Measurements from ENCODE around the gene POLR2A. TPM values are rescaled to one million over a fixed set of nuclear protein-coding genes. Genes with fewer than 3 reads are reported as not detected.
A peak's percentile ranks its signal among the peaks of the same experiment; 100 is the strongest.

POLR2A gene
- polyA plus RNA-seq, 3 donors: 12.1 to 27.9 (median 25.4) TPM

- Histone ChIP-seq H4K20me1 (ENCODE audit: insufficient read depth, low read length) (no peaks in the 10 kb centered on the region), H3K27me3 (ENCODE audit: control insufficient read depth in 2 of 2, insufficient read depth in 2 of 2, low read length in 2 of 2) (no peaks in the 10 kb centered on the region), H3K27ac (ENCODE audit: low read depth in 1 of 2, low read length in 2 of 2) (no peak overlapping the region), H3K4me2 (replicated peaks; ENCODE audit: extremely low read depth, low read length, poor library complexity, severe bottlenecking) (no peak overlapping the region), H3K36me3 (replicated peaks in 1 of 2; ENCODE audit: control insufficient read depth in 1 of 2, insufficient read depth in 2 of 2, low read length in 2 of 2) (no peaks in the 10 kb centered on the region), H3K9me3 (replicated peaks in 1 of 2; ENCODE audit: control insufficient read depth in 1 of 2, insufficient read depth in 1 of 2, low read length in 2 of 2) (no peaks in the 10 kb centered on the region), H3K79me2 (ENCODE audit: insufficient read depth, low read length) (peaks cover 15% of the 10 kb centered on the region), H3K4me1 (ENCODE audit: control insufficient read depth in 1 of 2, insufficient read depth in 2 of 2, low read length in 2 of 2) (peaks cover 14 to 16% of the 10 kb centered on the region in 2 donors), H2AFZ (ENCODE audit: insufficient read depth, low read depth, low read length, poor library complexity, severe bottlenecking) (no peak overlapping the region), H3K9ac (ENCODE audit: insufficient read depth, low read length, poor library complexity, severe bottlenecking) (no peak overlapping the region), H3K4me3 (replicated peaks in 1 of 3; ENCODE audit: low read depth in 2 of 3, low read length in 3 of 3) (no peak overlapping the region)
- intact Hi-C loops (cut with micrococcal nuclease): no loop called here
- Mint-ChIP-seq H3K27me3 (ENCODE audit: low read depth in 3 of 3) (peaks cover 5 to 13% (median 11%) of the 10 kb centered on the region in 3 donors), H3K4me3 (no peak overlapping the region), H3K4me1 (peaks cover 18% of the 10 kb centered on the region), H3K36me3 (peaks cover 0 to under 1% of the 10 kb centered on the region in 2 donors), H3K9me3 (no peaks in the 10 kb centered on the region), H3K27ac (no peak overlapping the region)
- WGBS (ENCODE audit: insufficient coverage): 100% methylated on average over 2 of the region's 6 CpGs
- DNase-seq: no peak
- TF ChIP-seq CTCF (IDR thresholded peaks at IDR 0.05): no peak
These were observed 60.7 kb downstream of the POLR2A start for GRCh38 chr17:7544911-7545310.

DNA sequence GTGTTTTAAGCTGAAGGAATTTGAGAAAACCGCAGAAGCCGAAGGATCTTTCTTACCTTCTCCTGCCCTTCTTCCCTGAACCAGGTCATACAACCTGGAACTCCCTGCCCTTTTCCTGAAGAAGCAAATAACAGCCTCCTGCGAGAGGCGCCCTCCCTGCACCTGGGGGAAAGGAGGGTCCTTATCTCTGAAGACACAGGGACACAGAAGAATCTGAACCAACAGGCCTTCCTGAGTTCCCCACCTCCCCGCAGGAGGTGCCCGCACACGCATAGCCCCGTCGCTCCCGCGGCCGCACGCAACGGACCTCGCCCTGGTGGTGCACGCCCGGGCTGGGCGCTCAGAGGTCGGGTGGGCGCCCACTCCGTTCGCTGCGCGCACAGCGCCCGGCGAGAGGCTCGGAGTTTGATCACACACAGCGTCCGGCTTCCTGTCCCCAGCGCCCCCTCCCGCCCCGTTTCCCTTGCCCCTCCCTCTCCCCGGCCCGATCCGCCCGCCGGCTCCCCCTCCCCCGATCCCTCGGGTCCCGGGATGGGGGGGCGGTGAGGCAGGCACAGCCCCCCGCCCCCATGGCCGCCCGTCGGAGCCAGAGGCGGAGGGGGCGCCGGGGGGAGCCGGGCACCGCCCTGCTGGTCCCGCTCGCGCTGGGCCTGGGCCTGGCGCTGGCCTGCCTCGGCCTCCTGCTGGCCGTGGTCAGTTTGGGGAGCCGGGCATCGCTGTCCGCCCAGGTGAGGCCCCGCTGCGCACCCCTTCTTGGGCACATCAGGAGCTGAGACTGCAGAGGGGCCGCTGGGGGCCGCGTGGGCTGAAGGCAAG, 64.6 kb downstream of the POLR2A start, which contains the start of gene TNFSF12:
Gene TNFSF12, plus strand, starts transcription at position 474 of the 816 bp plus-strand sequence. Its CDS starts 96 bp downstream, at position 570.
- Mint-ChIP-seq H3K27ac (peak within 1 kb of the TSS; percentile 64 to 85 (median 75)), H3K4me1 (peaks cover 57% of the 10 kb centered on the region), H3K4me3 (peak within 1 kb of the TSS; percentile 81 to 94), H3K9me3 (no peaks in the 10 kb centered on the region), H3K27me3 (ENCODE audit: low read depth in 3 of 3) (peaks cover 2 to 9% (median 7%) of the 10 kb centered on the region in 3 donors), H3K36me3 (peaks cover 18 to 22% of the 10 kb centered on the region in 2 donors)
- H3K27ac ChIP-seq (ENCODE audit: low read depth in 1 of 2, low read length in 2 of 2): peak within 1 kb of the TSS in 1 of 2 donors; percentile 71
- peak within 1 kb of the TSS; percentile 87 for H3K9ac ChIP-seq (ENCODE audit: insufficient read depth, low read length, poor library complexity, severe bottlenecking)
- peaks cover 35% of the 10 kb centered on the region for H3K79me2 ChIP-seq (ENCODE audit: insufficient read depth, low read length)
- peaks cover 52 to 55% of the 10 kb centered on the region in 2 donors for H3K4me1 ChIP-seq (ENCODE audit: control insufficient read depth in 1 of 2, insufficient read depth in 2 of 2, low read length in 2 of 2)
- no peaks in the 10 kb centered on the region for H4K20me1 ChIP-seq (ENCODE audit: insufficient read depth, low read length)
- WGBS (ENCODE audit: insufficient coverage): 2% methylated on average over 58 of the region's 65 CpGs
- H3K4me3 ChIP-seq (replicated peaks in 1 of 3; ENCODE audit: low read depth in 2 of 3, low read length in 3 of 3): peak within 1 kb of the TSS; percentile 63 to 93 (median 79)
- intact Hi-C loops (cut with micrococcal nuclease): no loop called here
- no peaks in the 10 kb centered on the region for H3K27me3 ChIP-seq (ENCODE audit: control insufficient read depth in 2 of 2, insufficient read depth in 2 of 2, low read length in 2 of 2)
- H3K4me2 ChIP-seq (replicated peaks; ENCODE audit: extremely low read depth, low read length, poor library complexity, severe bottlenecking): peak within 1 kb of the TSS; percentile 96
- peak within 1 kb of the TSS; percentile 80 for H2AFZ ChIP-seq (ENCODE audit: insufficient read depth, low read depth, low read length, poor library complexity, severe bottlenecking)
- no peaks in the 10 kb centered on the region for H3K36me3 ChIP-seq (replicated peaks in 1 of 2; ENCODE audit: control insufficient read depth in 1 of 2, insufficient read depth in 2 of 2, low read length in 2 of 2)
- no peaks in the 10 kb centered on the region for H3K9me3 ChIP-seq (replicated peaks in 1 of 2; ENCODE audit: control insufficient read depth in 1 of 2, insufficient read depth in 1 of 2, low read length in 2 of 2)
- peak; percentile 8 for TF ChIP-seq CTCF (IDR thresholded peaks at IDR 0.05)
- DNase-seq: peak in 2 of 3 donors; percentile 37 to 42

Small RNAs within 50 kb of the gene (small RNA-seq; reads per million reads assigned to genes)
- not detected for gene RF00019 (ENCODE audit: insufficient read length, low read depth)

Other genes with a start within 250 kb of the POLR2A start
- gene DVL2, start 249.8 kb upstream of the POLR2A start, polyA plus RNA-seq: 1 to 10 TPM; 6.7 to 7.8 (median 7.0) TPM
- 10 to 100 TPM; 12.0 to 18.0 (median 12.9) TPM for gene PHF23, start 244.9 kb upstream of the POLR2A start, polyA plus RNA-seq
- gene GABARAP, start 241.9 kb upstream of the POLR2A start, polyA plus RNA-seq: 1,000 to 10,000 TPM; 1,029 to 2,937 (median 2,814) TPM
- gene CTDNEP1, start 232.6 kb upstream of the POLR2A start, polyA plus RNA-seq: 100 to 1,000 TPM in 1 of 3 donors, 10 to 100 TPM in 2; 29.5 to 198 (median 38.3) TPM
- gene ELP5, start 232.2 kb upstream of the POLR2A start, polyA plus RNA-seq: 10 to 100 TPM; 36.1 to 49.5 (median 44.1) TPM
- 10 to 100 TPM in 1 of 3 donors, 1 to 10 TPM in 1, under 1 TPM in 1; 0.49 to 13.4 (median 2.1) TPM for gene CLDN7, start 221.9 kb upstream of the POLR2A start, polyA plus RNA-seq
- not detected for gene SLC2A4, start 202.6 kb upstream of the POLR2A start, polyA plus RNA-seq
- not detected for gene YBX2, start 189.7 kb upstream of the POLR2A start, polyA plus RNA-seq
- 100 to 1,000 TPM; 465 to 511 (median 485) TPM for gene EIF5A, start 176.7 kb upstream of the POLR2A start, polyA plus RNA-seq
- 100 to 1,000 TPM in 1 of 3 donors, 10 to 100 TPM in 2; 53.5 to 162 (median 59.6) TPM for gene GPS2, start 169.0 kb upstream of the POLR2A start, polyA plus RNA-seq
- gene NEURL4, start 155.0 kb upstream of the POLR2A start, polyA plus RNA-seq: 10 to 100 TPM in 1 of 3 donors, under 1 TPM in 2; 0.35 to 42.6 (median 0.44) TPM
- 10 to 100 TPM; 32.1 to 68.5 (median 40.5) TPM for gene ACAP1, start 147.8 kb upstream of the POLR2A start, polyA plus RNA-seq
- gene KCTD11, start 132.2 kb upstream of the POLR2A start, polyA plus RNA-seq: 1 to 10 TPM; 3.4 to 5.6 (median 3.6) TPM
- not detected for gene TMEM95, start 129.2 kb upstream of the POLR2A start, polyA plus RNA-seq
- not detected for gene TNK1, start 103.3 kb upstream of the POLR2A start, polyA plus RNA-seq
- 10 to 100 TPM; 37.6 to 70.4 (median 45.7) TPM for gene PLSCR3, start 89.8 kb upstream of the POLR2A start, polyA plus RNA-seq
- gene TMEM256, start 80.3 kb upstream of the POLR2A start, polyA plus RNA-seq: 10 to 100 TPM; 39.2 to 81.4 (median 72.6) TPM
- gene NLGN2, start 76.5 kb upstream of the POLR2A start, polyA plus RNA-seq: under 1 TPM in 1 of 3 donors, not detected in 2; 0.55 TPM
- not detected for gene SPEM1, start 64.0 kb upstream of the POLR2A start, polyA plus RNA-seq
- gene SPEM2, start 58.8 kb upstream of the POLR2A start, polyA plus RNA-seq: not detected
- gene SPEM3, start 55.5 kb upstream of the POLR2A start, polyA plus RNA-seq: not detected
- 10 to 100 TPM in 1 of 3 donors, 1 to 10 TPM in 2; 5.1 to 11.3 (median 9.8) TPM for gene TMEM102, start 48.9 kb upstream of the POLR2A start, polyA plus RNA-seq
- 1 to 10 TPM in 1 of 3 donors, not detected in 2; 2.2 TPM for gene FGF11, start 44.9 kb upstream of the POLR2A start, polyA plus RNA-seq
- gene CHRNB1, start 39.3 kb upstream of the POLR2A start, polyA plus RNA-seq: 10 to 100 TPM in 2 of 3 donors, 1 to 10 TPM in 1; 9.3 to 15.7 (median 14.7) TPM
- gene ZBTB4, start 4.7 kb upstream of the POLR2A start, polyA plus RNA-seq: 1 to 10 TPM; 3.4 to 8.1 (median 4.4) TPM
- gene SLC35G6, start 2.9 kb upstream of the POLR2A start, polyA plus RNA-seq: not detected
- gene TNFSF12, start 64.7 kb downstream of the POLR2A start, polyA plus RNA-seq: 10 to 100 TPM; 37.7 to 98.3 (median 50.2) TPM
- 100 to 1,000 TPM; 236 to 523 (median 491) TPM for gene TNFSF13, start 74.4 kb downstream of the POLR2A start, polyA plus RNA-seq
- gene SENP3, start 77.6 kb downstream of the POLR2A start, polyA plus RNA-seq: 100 to 1,000 TPM in 1 of 3 donors, 1 to 10 TPM in 2; 2.9 to 140 (median 5.6) TPM
- 100 to 1,000 TPM; 642 to 884 (median 744) TPM for gene CD68, start 95.3 kb downstream of the POLR2A start, polyA plus RNA-seq
- gene MPDU1, start 99.5 kb downstream of the POLR2A start, polyA plus RNA-seq: 100 to 1,000 TPM; 100 to 107 (median 103) TPM
- 1 to 10 TPM in 2 of 3 donors, under 1 TPM in 1; 0.86 to 1.2 (median 1.1) TPM for gene SOX15, start 105.7 kb downstream of the POLR2A start, polyA plus RNA-seq
- gene FXR2, start 130.5 kb downstream of the POLR2A start, polyA plus RNA-seq: 10 to 100 TPM in 1 of 3 donors, 1 to 10 TPM in 2; 6.2 to 23.0 (median 9.2) TPM
- 100 to 1,000 TPM in 1 of 3 donors, 10 to 100 TPM in 2; 83.4 to 155 (median 89.8) TPM for gene SAT2, start 143.5 kb downstream of the POLR2A start, polyA plus RNA-seq
- gene SHBG, start 145.8 kb downstream of the POLR2A start, polyA plus RNA-seq: under 1 TPM in 2 of 3 donors, not detected in 1; 0.43 TPM
- under 1 TPM in 1 of 3 donors, not detected in 2; 0.07 TPM for gene ATP1B2, start 166.6 kb downstream of the POLR2A start, polyA plus RNA-seq
- 10 to 100 TPM; 16.2 to 35.1 (median 25.8) TPM for gene TP53, start 203.1 kb downstream of the POLR2A start, polyA plus RNA-seq
- 1 to 10 TPM; 6.3 to 9.8 (median 9.1) TPM for gene WRAP53, start 204.1 kb downstream of the POLR2A start, polyA plus RNA-seq
- under 1 TPM in 1 of 3 donors, not detected in 2; 0.01 TPM for gene EFNB3, start 220.8 kb downstream of the POLR2A start, polyA plus RNA-seq
- under 1 TPM in 2 of 3 donors, not detected in 1; 0.03 to 0.15 TPM for gene DNAH2, start 233.4 kb downstream of the POLR2A start, polyA plus RNA-seq

All from CD14-positive monocyte (primary cell).